Measurements from ENCODE around the gene DDB1.
A peak's percentile ranks its signal among the peaks of the same experiment; 100 is the strongest.

Gene DDB1

DNA sequence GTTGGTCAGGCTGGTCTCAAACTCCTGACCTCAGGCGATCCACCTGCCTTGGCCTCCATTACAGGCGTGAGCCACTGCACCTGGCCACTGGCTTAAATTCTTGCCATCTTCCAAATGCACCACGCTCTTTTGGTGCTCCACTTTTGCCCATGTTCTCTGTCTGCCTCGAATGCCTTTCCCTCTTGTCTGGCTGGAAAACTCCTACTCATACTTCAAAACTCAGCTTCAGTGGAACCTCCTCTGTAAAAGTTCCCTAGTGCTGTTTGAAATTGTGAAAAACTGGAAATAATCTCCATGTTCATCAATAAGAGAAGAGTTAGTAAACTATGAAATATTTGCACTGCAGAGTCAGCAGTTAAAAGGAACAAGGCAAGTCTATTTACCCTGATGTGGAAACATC is 49.3 kb downstream of the DDB1 start:
- no peaks in the 10 kb centered on the region for H3K9me3 ChIP-seq (ENCODE audit: control insufficient read depth, insufficient read depth, low read length)
- peaks cover 12% of the 10 kb centered on the region for H3K4me1 ChIP-seq (ENCODE audit: insufficient read depth, low read length)
- H3K36me3 ChIP-seq (ENCODE audit: insufficient read depth, low read length) = peaks cover 5% of the 10 kb centered on the region; the same call in 1 of the 2 replicates
- no peak overlapping the region for H3K9ac ChIP-seq (ENCODE audit: low read depth, low read length)

DNA sequence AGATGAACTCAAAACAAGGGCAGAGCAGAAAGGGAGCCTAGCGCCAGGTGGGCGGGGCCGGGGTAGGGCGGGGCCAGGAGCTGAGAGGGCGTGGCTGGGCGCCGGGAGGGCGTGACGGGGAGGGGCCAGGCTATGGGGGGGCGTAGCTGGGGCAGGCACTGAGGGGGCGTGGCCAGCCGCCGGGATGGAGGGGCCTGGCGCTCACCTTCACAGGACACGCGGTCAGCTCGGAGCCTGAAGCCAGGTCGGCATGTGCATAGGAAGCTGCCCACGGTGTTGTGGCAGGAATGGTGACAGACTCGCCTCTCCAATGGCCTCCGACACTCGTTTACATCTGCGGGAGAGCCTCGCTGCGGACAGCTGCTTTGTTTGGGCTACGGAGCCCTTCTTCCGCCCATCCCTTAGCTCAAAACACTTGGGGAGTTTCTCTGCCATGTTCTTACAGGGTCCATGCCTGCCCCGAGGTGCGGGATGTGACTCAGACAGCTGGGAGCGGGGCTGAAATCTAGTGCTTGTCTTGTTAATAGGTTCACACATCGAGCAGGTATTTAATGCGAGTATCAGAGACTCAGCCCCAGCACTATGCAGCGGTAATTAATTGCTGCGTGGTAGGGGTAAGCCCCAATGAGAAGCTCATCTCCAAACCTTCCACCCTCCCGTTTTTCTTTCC is 51.2 kb downstream of the DDB1 start:
- Histone ChIP-seq H3K9ac (ENCODE audit: low read depth, low read length) (peak overlapping the region; percentile 31; the same call in 1 of the 2 replicates), H3K36me3 (ENCODE audit: insufficient read depth, low read length) (peaks cover 9% of the 10 kb centered on the region; the same call in 1 of the 2 replicates), H3K4me1 (ENCODE audit: insufficient read depth, low read length) (peaks cover 18% of the 10 kb centered on the region)

GRCh38 chr11:61280883-61281580 is 51.9 kb downstream of the DDB1 start:
- H3K4me1 ChIP-seq (ENCODE audit: insufficient read depth, low read length) = peaks cover 18% of the 10 kb centered on the region
- peaks cover 12% of the 10 kb centered on the region; the same call in 1 of the 2 replicates for H3K36me3 ChIP-seq (ENCODE audit: insufficient read depth, low read length)
- H3K9ac ChIP-seq (ENCODE audit: low read depth, low read length) = no peak overlapping the region
- H3K9me3 ChIP-seq (ENCODE audit: control insufficient read depth, insufficient read depth, low read length) = no peaks in the 10 kb centered on the region

More for the DNA sequence above, 51.2 kb downstream of the DDB1 start:
- no peaks in the 10 kb centered on the region for H3K9me3 ChIP-seq (ENCODE audit: control insufficient read depth, insufficient read depth, low read length)

DNA sequence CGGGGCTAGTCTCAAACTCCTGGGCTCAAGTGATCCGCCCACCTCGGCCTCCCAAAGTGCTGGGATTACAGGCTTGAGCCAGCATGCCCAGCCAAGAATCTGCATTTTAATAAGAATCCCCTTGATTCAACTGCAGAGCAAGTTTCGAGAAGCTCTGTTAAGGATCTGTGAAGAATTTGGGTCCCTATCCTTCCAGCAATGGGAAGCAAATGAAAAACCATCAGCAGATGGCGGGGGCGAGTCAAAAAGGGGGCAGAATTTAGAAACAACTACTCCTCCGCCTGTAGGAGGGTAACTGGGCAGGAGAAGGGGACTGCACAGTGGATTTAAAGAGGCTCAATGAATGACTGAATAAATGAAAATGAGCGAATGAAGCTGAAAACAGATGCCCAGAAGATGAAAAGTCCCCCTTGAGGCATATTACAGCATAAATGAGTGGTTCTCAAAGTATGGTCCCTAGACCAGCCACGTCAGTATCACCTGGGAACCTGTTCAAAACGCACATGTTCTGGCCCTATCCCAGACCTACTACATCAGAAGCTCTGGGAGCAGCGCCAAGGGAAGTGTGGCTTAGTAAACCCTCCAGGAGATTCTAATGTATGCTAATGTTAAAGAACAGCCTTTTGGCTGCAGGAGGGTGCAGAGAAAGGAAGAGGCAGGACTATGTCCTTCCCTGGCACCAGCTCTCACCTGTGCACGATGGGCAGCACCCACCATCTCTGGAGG is 52.8 kb downstream of the DDB1 start:
- Histone ChIP-seq H3K9ac (ENCODE audit: low read depth, low read length) (no peak overlapping the region), H3K9me3 (ENCODE audit: control insufficient read depth, insufficient read depth, low read length) (no peaks in the 10 kb centered on the region), H3K4me1 (ENCODE audit: insufficient read depth, low read length) (peaks cover 18% of the 10 kb centered on the region), H3K36me3 (ENCODE audit: insufficient read depth, low read length) (peaks cover 8% of the 10 kb centered on the region; the same call in 1 of the 2 replicates)

- H3K9ac ChIP-seq (ENCODE audit: low read depth, low read length) = no peak overlapping the region
- no peaks in the 10 kb centered on the region for H3K9me3 ChIP-seq (ENCODE audit: control insufficient read depth, insufficient read depth, low read length)
- peaks cover 18% of the 10 kb centered on the region for H3K4me1 ChIP-seq (ENCODE audit: insufficient read depth, low read length)
- peaks cover 12% of the 10 kb centered on the region; the same call in 1 of the 2 replicates for H3K36me3 ChIP-seq (ENCODE audit: insufficient read depth, low read length)
Observed at GRCh38 chr11:61278001-61278470, 54.9 kb downstream of the DDB1 start.

DNA sequence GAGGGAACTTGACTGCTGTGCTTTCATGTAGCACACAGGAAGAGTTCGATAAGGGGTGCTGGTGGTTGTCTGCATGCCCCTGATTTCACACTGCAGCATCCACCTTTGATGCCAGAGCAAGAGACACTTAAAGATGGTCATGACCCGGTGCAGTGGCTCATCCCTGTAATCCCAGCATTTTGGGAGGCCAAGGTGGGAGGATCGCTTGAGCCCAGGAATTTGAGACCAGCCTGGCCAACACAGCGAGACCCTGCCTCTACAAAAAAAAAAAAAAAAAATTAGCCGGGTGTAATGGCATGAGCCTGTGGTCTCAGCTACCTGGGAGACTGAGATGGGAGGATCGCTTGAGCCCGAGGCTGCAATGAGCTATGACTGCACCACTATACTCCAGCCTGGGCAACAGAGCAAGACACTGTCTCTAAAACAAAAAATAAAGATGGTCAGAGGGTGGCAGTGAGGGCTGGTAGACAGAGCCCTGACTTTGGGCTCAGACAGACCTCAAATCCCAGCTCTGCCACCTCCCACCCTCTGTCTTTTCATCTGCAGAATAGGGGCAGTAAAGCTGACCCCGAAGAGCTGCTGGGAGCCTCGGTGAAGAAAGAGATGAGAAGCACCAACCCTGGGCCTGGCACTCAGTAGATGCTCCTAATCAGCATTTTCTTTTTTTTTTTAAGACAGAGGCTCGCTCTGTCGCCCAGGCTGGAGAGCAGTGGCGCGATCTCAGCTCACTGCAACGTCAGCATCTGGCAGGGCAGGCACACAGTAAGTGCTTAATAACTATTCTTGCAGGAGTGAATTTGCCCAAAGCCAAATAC is 55.5 kb downstream of the DDB1 start:
- Histone ChIP-seq H3K4me1 (ENCODE audit: insufficient read depth, low read length) (peaks cover 18% of the 10 kb centered on the region), H3K9ac (ENCODE audit: low read depth, low read length) (no peak overlapping the region), H3K36me3 (ENCODE audit: insufficient read depth, low read length) (peaks cover 15% of the 10 kb centered on the region), H3K9me3 (ENCODE audit: control insufficient read depth, insufficient read depth, low read length) (no peaks in the 10 kb centered on the region)

DNA sequence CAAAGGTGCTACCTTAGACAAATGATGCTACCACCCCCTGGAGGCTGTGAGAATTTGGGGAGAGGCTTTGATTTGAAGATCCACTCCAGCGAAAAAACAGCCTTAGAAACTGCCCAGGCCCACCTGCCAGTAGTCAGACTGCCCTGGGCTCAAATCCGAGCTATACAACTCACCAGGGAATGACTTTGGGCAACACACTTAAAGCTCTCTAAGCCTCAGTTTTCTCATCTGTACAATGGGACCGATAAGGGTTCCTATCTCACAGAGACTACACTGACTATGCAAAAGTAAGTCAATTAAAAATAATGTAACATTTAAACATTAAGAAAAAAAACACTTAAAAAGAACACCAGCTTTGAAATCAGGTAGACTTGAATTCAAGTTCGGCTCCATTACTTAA is 57.7 kb downstream of the DDB1 start:
- Histone ChIP-seq H3K36me3 (ENCODE audit: insufficient read depth, low read length) (peaks cover 15% of the 10 kb centered on the region), H3K4me1 (ENCODE audit: insufficient read depth, low read length) (peaks cover 13% of the 10 kb centered on the region), H3K9ac (ENCODE audit: low read depth, low read length) (no peak overlapping the region), H3K9me3 (ENCODE audit: control insufficient read depth, insufficient read depth, low read length) (no peaks in the 10 kb centered on the region)

DNA sequence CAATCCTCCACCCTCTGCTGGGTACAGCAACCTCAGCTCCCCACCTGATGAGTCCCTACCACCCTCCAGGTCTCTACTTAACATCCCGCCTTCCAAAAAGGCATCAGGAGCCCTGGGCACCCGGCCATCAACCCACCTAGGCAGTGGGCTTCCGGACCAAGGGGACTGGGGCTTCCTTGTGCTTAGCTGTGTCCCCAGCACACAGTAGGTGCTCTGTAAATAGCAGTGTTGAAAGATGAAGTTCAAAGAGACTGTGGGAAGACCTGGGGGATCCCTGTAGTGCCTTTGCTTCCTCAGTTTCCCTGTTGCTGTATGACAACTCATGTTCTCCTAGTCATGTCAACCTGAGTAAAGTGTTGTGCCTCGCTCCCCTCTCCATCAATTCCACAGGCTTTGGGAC is 58.8 kb downstream of the DDB1 start:
- Histone ChIP-seq H3K9me3 (ENCODE audit: control insufficient read depth, insufficient read depth, low read length) (no peaks in the 10 kb centered on the region), H3K36me3 (ENCODE audit: insufficient read depth, low read length) (peaks cover 15% of the 10 kb centered on the region), H3K9ac (ENCODE audit: low read depth, low read length) (no peak overlapping the region), H3K4me1 (ENCODE audit: insufficient read depth, low read length) (peaks cover 6% of the 10 kb centered on the region; the same call in 1 of the 2 replicates)

DNA sequence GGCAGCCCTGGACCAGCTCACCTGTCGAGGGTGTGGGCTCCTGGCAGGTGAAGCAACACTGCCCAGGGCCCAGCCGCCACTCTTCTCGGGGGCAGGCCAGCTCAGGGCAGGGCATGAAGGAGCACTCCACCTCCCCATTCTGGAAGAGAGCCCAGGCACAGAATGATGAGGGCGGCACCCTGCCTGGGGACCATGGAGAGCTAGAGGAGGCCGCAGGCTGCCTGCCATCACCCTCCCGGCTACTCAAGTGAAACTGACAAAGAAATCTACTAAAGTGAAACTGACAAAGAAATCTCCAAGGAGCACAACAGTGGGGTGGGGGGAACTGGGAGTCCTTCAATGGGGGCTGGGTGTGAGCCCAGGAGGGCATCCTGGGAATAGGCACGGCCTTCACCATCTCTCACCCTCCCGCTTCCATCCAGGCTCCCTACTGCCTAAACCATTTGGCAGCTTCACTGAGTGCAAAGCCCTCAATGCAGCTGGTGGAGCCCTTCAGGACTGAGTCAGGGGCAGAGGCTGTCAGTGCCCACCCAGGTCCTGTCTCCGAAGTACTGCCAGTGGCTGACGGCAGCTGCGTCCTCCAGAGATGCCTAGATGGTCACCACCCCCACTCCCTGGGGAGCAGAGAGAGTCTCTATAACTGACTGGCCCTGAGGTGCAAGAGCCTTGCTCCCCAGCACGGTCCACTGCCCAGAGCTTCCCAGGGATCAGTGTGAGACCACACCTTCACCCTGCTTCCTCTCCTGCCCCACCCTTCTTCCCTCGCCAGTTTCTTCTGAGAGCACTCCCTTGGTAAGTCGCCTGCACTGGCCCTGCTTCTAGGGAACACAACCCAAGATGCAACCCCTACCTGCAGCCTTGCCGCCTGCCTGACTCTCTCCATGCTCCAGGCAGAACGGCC is 59.5 kb downstream of the DDB1 start:
- H3K36me3 ChIP-seq (ENCODE audit: insufficient read depth, low read length) = peaks cover 15% of the 10 kb centered on the region
- no peak overlapping the region for H3K9ac ChIP-seq (ENCODE audit: low read depth, low read length)
- no peaks in the 10 kb centered on the region for H3K9me3 ChIP-seq (ENCODE audit: control insufficient read depth, insufficient read depth, low read length)
- peaks cover 6% of the 10 kb centered on the region; the same call in 1 of the 2 replicates for H3K4me1 ChIP-seq (ENCODE audit: insufficient read depth, low read length)

GRCh38 chr11:61272731-61273130 is 60.2 kb downstream of the DDB1 start:
- no peak overlapping the region for H3K9ac ChIP-seq (ENCODE audit: low read depth, low read length)
- no peaks in the 10 kb centered on the region for H3K9me3 ChIP-seq (ENCODE audit: control insufficient read depth, insufficient read depth, low read length)
- no peaks in the 10 kb centered on the region for H3K4me1 ChIP-seq (ENCODE audit: insufficient read depth, low read length)
- peaks cover 12% of the 10 kb centered on the region for H3K36me3 ChIP-seq (ENCODE audit: insufficient read depth, low read length)

- Histone ChIP-seq H3K9ac (ENCODE audit: low read depth, low read length) (no peak overlapping the region), H3K36me3 (ENCODE audit: insufficient read depth, low read length) (peaks cover 8% of the 10 kb centered on the region), H3K4me1 (ENCODE audit: insufficient read depth, low read length) (no peaks in the 10 kb centered on the region), H3K9me3 (ENCODE audit: control insufficient read depth, insufficient read depth, low read length) (no peaks in the 10 kb centered on the region)
Observed at GRCh38 chr11:61270354-61271076, 62.4 kb downstream of the DDB1 start.

- Histone ChIP-seq H3K9ac (ENCODE audit: low read depth, low read length) (no peak overlapping the region), H3K4me1 (ENCODE audit: insufficient read depth, low read length) (no peaks in the 10 kb centered on the region), H3K36me3 (ENCODE audit: insufficient read depth, low read length) (peaks cover 4% of the 10 kb centered on the region), H3K9me3 (ENCODE audit: control insufficient read depth, insufficient read depth, low read length) (no peaks in the 10 kb centered on the region)
Observed at GRCh38 chr11:61268588-61269250, 64.2 kb downstream of the DDB1 start.
